ENCODE data around the gene PTPRN2. TPM values are rescaled to one million over a fixed set of nuclear protein-coding genes. Genes with fewer than 3 reads are reported as not detected.

PTPRN2 gene
- total and polyA plus RNA-seq, 2 donors (not counting 1 experiment from before 2014, with no cell fraction given), result 0.54 to 1.2 TPM

DNA sequence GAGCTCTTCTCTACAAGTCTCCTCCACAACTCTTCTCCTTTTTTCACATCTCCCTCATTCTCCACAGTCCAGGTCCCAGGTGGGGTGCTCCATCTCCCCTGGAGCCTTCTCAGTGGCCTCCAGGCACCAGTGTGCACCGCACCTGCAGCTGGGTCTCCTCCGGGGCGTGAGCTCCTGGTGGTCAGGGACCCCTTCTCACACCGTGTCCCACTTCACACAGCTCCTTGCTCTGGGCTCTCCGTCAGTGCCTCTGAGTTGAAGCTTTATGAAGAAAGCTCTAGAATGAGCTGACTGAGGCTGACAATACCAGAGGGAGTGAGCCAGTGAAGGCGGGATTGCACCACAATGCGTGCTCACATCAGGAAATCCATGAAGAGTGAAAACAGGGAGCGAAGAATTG lies 960.6 kb downstream of the PTPRN2 start:
- Histone ChIP-seq H3K4me2 (ENCODE audit: extremely low read depth, insufficient read depth, low read length) (no peak overlapping the region), H3K4me3 (replicated peaks in 1 of 4; ENCODE audit: control extremely low read depth in 1 of 4, insufficient read depth in 1 of 4, low read depth in 3 of 4, low read length in 4 of 4) (no peak overlapping the region), H3K27me3 (ENCODE audit: control insufficient read depth, insufficient read depth, low read length) (no peaks in the 10 kb centered on the region), H3K27ac (ENCODE audit: insufficient read depth, low read length) (no peak overlapping the region), H3K79me2 (ENCODE audit: control insufficient read depth, insufficient read depth, low read length) (no peaks in the 10 kb centered on the region), H3K9ac (ENCODE audit: insufficient read depth, low read length) (no peak overlapping the region), H3K36me3 (ENCODE audit: control insufficient read depth, insufficient read depth, low read length) (no peaks in the 10 kb centered on the region), H3K9me3 (ENCODE audit: control insufficient read depth, insufficient read depth, low read depth, low read length) (no peaks in the 10 kb centered on the region), H2AFZ (ENCODE audit: low read length) (no peak overlapping the region), H4K20me1 (ENCODE audit: control insufficient read depth, extremely low read depth, insufficient read depth, low read length) (no peaks in the 10 kb centered on the region), H3K4me1 (ENCODE audit: control insufficient read depth, extremely low read depth, insufficient read depth, low read length) (no peaks in the 10 kb centered on the region)
- no peak for DNase-seq (ENCODE audit: low read depth in 2 of 2)
- TF ChIP-seq EZH2 (IDR thresholded peaks at IDR 0.05; ENCODE audit: low read length, missing control alignments), result no peak
- TF ChIP-seq, protein P1, sequence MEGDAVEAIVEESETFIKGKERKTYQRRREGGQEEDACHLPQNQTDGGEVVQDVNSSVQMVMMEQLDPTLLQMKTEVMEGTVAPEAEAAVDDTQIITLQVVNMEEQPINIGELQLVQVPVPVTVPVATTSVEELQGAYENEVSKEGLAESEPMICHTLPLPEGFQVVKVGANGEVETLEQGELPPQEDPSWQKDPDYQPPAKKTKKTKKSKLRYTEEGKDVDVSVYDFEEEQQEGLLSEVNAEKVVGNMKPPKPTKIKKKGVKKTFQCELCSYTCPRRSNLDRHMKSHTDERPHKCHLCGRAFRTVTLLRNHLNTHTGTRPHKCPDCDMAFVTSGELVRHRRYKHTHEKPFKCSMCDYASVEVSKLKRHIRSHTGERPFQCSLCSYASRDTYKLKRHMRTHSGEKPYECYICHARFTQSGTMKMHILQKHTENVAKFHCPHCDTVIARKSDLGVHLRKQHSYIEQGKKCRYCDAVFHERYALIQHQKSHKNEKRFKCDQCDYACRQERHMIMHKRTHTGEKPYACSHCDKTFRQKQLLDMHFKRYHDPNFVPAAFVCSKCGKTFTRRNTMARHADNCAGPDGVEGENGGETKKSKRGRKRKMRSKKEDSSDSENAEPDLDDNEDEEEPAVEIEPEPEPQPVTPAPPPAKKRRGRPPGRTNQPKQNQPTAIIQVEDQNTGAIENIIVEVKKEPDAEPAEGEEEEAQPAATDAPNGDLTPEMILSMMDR (conservative IDR thresholded peaks at IDR 0.05 in 1 of 2, IDR thresholded peaks at IDR 0.05 in 1 of 2; ENCODE audit: low read depth in 1 of 2, low read length in 2 of 2), result no peak

GRCh38 chr7:157625973-157626742 lies 961.5 kb downstream of the PTPRN2 start:
- H3K4me1 ChIP-seq (ENCODE audit: control insufficient read depth, extremely low read depth, insufficient read depth, low read length), result no peaks in the 10 kb centered on the region
- no peak for DNase-seq (ENCODE audit: low read depth in 2 of 2)
- H3K4me2 ChIP-seq (ENCODE audit: extremely low read depth, insufficient read depth, low read length), result no peak overlapping the region
- H3K79me2 ChIP-seq (ENCODE audit: control insufficient read depth, insufficient read depth, low read length), result no peaks in the 10 kb centered on the region
- no peak overlapping the region for H3K9ac ChIP-seq (ENCODE audit: insufficient read depth, low read length)
- H3K9me3 ChIP-seq (ENCODE audit: control insufficient read depth, insufficient read depth, low read depth, low read length), result no peaks in the 10 kb centered on the region
- no peak overlapping the region for H2AFZ ChIP-seq (ENCODE audit: low read length)
- no peaks in the 10 kb centered on the region for H3K27me3 ChIP-seq (ENCODE audit: control insufficient read depth, insufficient read depth, low read length)
- H3K27ac ChIP-seq (ENCODE audit: insufficient read depth, low read length), result no peak overlapping the region
- H3K36me3 ChIP-seq (ENCODE audit: control insufficient read depth, insufficient read depth, low read length), result no peaks in the 10 kb centered on the region
- no peak overlapping the region for H3K4me3 ChIP-seq (replicated peaks in 1 of 4; ENCODE audit: control extremely low read depth in 1 of 4, insufficient read depth in 1 of 4, low read depth in 3 of 4, low read length in 4 of 4)
- H4K20me1 ChIP-seq (ENCODE audit: control insufficient read depth, extremely low read depth, insufficient read depth, low read length), result no peaks in the 10 kb centered on the region
- TF ChIP-seq EZH2 (IDR thresholded peaks at IDR 0.05; ENCODE audit: low read length, missing control alignments), result no peak
- TF ChIP-seq, protein P1 (conservative IDR thresholded peaks at IDR 0.05 in 1 of 2, IDR thresholded peaks at IDR 0.05 in 1 of 2; ENCODE audit: low read depth in 1 of 2, low read length in 2 of 2), result no peak

DNA sequence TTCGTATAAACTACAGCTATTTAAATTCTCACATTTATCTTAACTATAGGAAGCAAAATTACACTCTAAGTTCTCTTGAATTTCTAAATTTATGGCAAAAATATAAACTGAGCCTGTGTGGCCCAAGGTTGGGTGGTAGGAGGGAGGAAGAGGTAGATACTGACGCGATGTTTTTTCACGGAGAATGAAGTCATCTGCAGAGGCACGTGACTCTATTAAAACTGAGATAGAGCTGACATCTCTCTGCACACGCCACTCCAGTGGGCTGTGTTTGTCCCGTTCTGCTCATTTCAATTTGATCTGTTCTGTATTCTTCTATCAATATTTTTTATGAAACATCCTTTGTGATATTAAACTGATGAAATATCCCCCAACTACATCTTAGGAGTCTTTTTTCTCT lies 964.1 kb downstream of the PTPRN2 start:
- H3K9ac ChIP-seq (ENCODE audit: insufficient read depth, low read length), result no peak overlapping the region
- H3K4me1 ChIP-seq (ENCODE audit: control insufficient read depth, extremely low read depth, insufficient read depth, low read length), result no peaks in the 10 kb centered on the region
- H3K9me3 ChIP-seq (ENCODE audit: control insufficient read depth, insufficient read depth, low read depth, low read length), result no peaks in the 10 kb centered on the region
- no peaks in the 10 kb centered on the region for H3K27me3 ChIP-seq (ENCODE audit: control insufficient read depth, insufficient read depth, low read length)
- H3K4me2 ChIP-seq (ENCODE audit: extremely low read depth, insufficient read depth, low read length), result no peak overlapping the region
- H3K36me3 ChIP-seq (ENCODE audit: control insufficient read depth, insufficient read depth, low read length), result no peaks in the 10 kb centered on the region
- H3K4me3 ChIP-seq (replicated peaks in 1 of 4; ENCODE audit: control extremely low read depth in 1 of 4, insufficient read depth in 1 of 4, low read depth in 3 of 4, low read length in 4 of 4), result no peak overlapping the region
- TF ChIP-seq, protein P1 (conservative IDR thresholded peaks at IDR 0.05 in 1 of 2, IDR thresholded peaks at IDR 0.05 in 1 of 2; ENCODE audit: low read depth in 1 of 2, low read length in 2 of 2), result no peak
- TF ChIP-seq EZH2 (IDR thresholded peaks at IDR 0.05; ENCODE audit: low read length, missing control alignments), result no peak
- H3K27ac ChIP-seq (ENCODE audit: insufficient read depth, low read length), result no peak overlapping the region
- no peak overlapping the region for H2AFZ ChIP-seq (ENCODE audit: low read length)
- no peak for DNase-seq (ENCODE audit: low read depth in 2 of 2)
- no peaks in the 10 kb centered on the region for H4K20me1 ChIP-seq (ENCODE audit: control insufficient read depth, extremely low read depth, insufficient read depth, low read length)
- no peaks in the 10 kb centered on the region for H3K79me2 ChIP-seq (ENCODE audit: control insufficient read depth, insufficient read depth, low read length)

Data from fibroblast of lung (primary cell).